Measurements from ENCODE around the gene NSMCE1.

NSMCE1 gene

GRCh38 chr16:27311448-27311830, 42.9 kb upstream of the NSMCE1 start:
- DNase-seq (ENCODE audit: extremely low read depth, insufficient read length): no peak
- no peak for TF ChIP-seq CTCF (IDR thresholded peaks at IDR 0.05; ENCODE audit: insufficient read depth, low read length, poor library complexity, severe bottlenecking)
- H3K4me3 ChIP-seq (replicated peaks; ENCODE audit: low read depth, low read length): no peak overlapping the region
- H3K27me3 ChIP-seq (replicated peaks; ENCODE audit: control insufficient read depth, insufficient read depth, low read length): no peaks in the 10 kb centered on the region
- no peaks in the 10 kb centered on the region for H3K36me3 ChIP-seq (ENCODE audit: control insufficient read depth, insufficient read depth, low read length)

DNA sequence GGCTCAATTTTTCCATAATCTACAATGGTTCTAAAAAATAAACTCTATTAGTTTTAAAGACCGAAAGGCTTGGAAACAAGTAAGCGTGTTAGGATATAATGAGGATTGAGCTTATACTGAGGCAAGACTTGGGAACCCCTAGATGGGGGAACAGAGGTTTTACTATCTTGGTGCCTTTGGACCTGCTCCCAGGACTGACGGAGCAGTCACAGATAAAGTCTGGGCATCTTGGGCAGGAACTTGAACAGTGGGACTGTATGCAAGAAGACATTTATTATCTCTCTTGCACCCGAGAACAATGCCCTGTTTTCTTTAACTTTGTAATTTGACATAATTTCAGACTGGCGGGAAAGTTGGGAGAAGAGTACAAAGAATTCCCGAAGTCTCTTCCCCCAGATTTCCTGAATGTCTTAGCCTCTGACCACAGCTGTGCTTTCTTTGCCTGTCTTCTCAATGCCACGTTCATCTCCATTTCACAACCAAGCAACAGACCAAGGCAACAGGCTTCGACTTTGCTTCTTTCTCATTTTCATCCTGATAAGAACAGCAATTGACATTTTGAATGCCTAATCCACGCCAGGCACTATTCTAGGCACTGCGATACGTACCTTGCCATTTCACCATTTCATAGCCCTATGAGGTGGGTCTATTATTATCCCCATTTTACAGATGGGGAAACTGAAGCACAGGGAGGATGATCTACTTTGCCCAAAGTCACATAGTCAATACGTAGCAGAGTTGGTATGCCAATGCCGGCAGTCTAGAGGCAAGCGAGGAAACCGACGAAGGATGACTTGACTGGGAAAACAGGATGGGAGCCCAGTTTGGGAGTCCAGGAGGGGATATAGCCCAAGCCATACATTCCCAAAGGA, 42.2 kb upstream of the NSMCE1 start:
- Histone ChIP-seq H3K27me3 (replicated peaks; ENCODE audit: control insufficient read depth, insufficient read depth, low read length) (no peaks in the 10 kb centered on the region), H3K36me3 (ENCODE audit: control insufficient read depth, insufficient read depth, low read length) (no peaks in the 10 kb centered on the region), H3K4me3 (replicated peaks; ENCODE audit: low read depth, low read length) (no peak overlapping the region)
- TF ChIP-seq CTCF (IDR thresholded peaks at IDR 0.05; ENCODE audit: insufficient read depth, low read length, poor library complexity, severe bottlenecking): no peak
- no peak for DNase-seq (ENCODE audit: extremely low read depth, insufficient read length)

- TF ChIP-seq CTCF (IDR thresholded peaks at IDR 0.05; ENCODE audit: insufficient read depth, low read length, poor library complexity, severe bottlenecking): no peak
- Histone ChIP-seq H3K4me3 (replicated peaks; ENCODE audit: low read depth, low read length) (no peak overlapping the region), H3K27me3 (replicated peaks; ENCODE audit: control insufficient read depth, insufficient read depth, low read length) (no peaks in the 10 kb centered on the region), H3K36me3 (ENCODE audit: control insufficient read depth, insufficient read depth, low read length) (no peaks in the 10 kb centered on the region)
- DNase-seq (ENCODE audit: extremely low read depth, insufficient read length): no peak
Observed at GRCh38 chr16:27308792-27309191, 40.2 kb upstream of the NSMCE1 start.

DNA sequence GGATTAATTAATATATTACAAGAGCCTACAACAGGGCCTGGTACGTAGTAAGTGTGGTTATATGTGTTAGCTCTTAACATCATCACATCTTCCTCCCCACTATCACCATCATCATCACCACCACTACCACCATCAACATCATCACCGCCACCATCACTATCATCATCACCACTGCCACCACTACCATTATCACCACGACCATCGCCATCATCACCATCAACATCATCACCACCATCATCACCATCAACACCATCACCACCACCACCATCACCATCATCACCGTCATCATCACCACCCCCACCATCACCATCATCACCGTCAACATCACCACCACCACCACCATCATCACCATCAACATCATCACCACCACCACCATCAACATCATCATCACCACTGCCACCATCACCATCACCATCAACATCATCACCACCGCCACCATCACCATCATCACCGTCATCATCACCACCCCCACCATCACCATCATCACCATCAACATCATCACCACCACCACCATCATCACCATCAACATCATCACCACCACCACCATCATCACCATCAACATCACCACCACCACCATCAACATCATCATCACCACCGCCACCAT, 37.4 kb upstream of the NSMCE1 start:
- Histone ChIP-seq H3K4me3 (replicated peaks; ENCODE audit: low read depth, low read length) (no peak overlapping the region), H3K36me3 (ENCODE audit: control insufficient read depth, insufficient read depth, low read length) (no peaks in the 10 kb centered on the region), H3K27me3 (replicated peaks; ENCODE audit: control insufficient read depth, insufficient read depth, low read length) (no peaks in the 10 kb centered on the region)
- TF ChIP-seq CTCF (IDR thresholded peaks at IDR 0.05; ENCODE audit: insufficient read depth, low read length, poor library complexity, severe bottlenecking): no peak
- DNase-seq (ENCODE audit: extremely low read depth, insufficient read length): no peak

DNA sequence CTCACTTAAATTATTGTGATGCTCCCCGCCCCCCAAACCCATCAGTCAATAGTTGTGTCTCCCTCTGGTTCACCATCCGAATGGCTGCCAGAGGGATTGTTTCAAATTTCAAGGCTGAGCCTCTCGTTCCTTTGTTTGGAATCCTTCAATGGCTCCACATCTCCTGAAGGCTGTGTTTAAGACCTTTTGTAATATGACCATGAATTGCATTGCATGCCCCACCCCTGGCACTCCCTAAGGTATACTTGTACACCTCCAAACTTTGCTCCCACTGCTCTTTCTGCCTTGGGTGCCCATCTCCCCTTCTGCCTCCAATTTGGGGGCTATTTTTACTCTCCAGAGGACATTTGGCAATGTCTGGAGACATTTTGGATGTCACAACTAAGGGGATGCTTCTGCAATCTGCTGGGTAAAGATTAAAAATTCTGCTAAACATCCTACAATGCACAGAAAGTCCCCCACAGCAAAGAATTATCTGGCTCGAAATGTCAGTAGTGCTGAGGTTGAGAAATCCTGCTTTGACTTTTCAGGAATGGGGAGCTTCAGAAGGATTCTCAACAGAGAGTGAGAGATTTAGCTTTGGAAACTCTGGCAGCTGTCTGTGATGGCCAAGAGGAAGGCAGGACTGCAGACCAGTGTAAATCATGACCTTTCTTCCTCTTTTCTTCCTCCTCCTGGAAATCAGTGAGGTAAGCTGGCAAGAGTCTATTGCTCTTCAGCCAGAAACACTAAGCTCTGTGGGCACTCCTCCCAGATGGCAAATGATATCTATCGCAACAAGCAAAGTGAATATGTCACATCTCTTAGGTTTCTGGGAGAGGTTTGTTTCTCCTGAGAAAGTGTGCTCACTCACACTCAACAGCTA, 36.5 kb upstream of the NSMCE1 start:
- no peak for DNase-seq (ENCODE audit: extremely low read depth, insufficient read length)
- H3K27me3 ChIP-seq (replicated peaks; ENCODE audit: control insufficient read depth, insufficient read depth, low read length): no peaks in the 10 kb centered on the region
- TF ChIP-seq CTCF (IDR thresholded peaks at IDR 0.05; ENCODE audit: insufficient read depth, low read length, poor library complexity, severe bottlenecking): no peak
- H3K36me3 ChIP-seq (ENCODE audit: control insufficient read depth, insufficient read depth, low read length): no peaks in the 10 kb centered on the region
- H3K4me3 ChIP-seq (replicated peaks; ENCODE audit: low read depth, low read length): no peak overlapping the region
